Stimulated activated CD4-positive, alpha-beta T cell treated with anti-CD3 and anti-CD28 coated beads, Interleukin-1b, Interleukin-23, amount 100 ng/mL, for 48 hours (primary cell): ENCODE measurements around the gene TIMM10B.

Experiments
- DNase-seq: peaks from one replicate; pipeline ENCODE4 v3.0.0-alpha.2; 2020

TIMM10B gene

GRCh38 chr11:6481012-6481923, at the start of gene TIMM10B, which contains the start of gene ARFIP2:
Gene TIMM10B, plus strand, starts transcription at chr11:6481501. Its CDS starts 16 bp downstream, at chr11:6481517.
Gene ARFIP2, minus strand, starts transcription at chr11:6481331. Its CDS starts 910 bp downstream, at chr11:6480421.
- DNase-seq, result peak; percentile 98

- DNase-seq, result no peak
These were observed 49.4 kb upstream of the TIMM10B start for GRCh38 chr11:6431861-6432260.

- no peak for DNase-seq
These were observed 47.2 kb upstream of the TIMM10B start for GRCh38 chr11:6433998-6434660.

- DNase-seq, result no peak
These were observed 43.9 kb upstream of the TIMM10B start for GRCh38 chr11:6437423-6437822.

- no peak for DNase-seq
These were observed 43.3 kb upstream of the TIMM10B start for GRCh38 chr11:6437993-6438392.

GRCh38 chr11:6438979-6439571, 42.2 kb upstream of the TIMM10B start:
- DNase-seq, result peak; percentile 28

GRCh38 chr11:6440906-6441358, 40.4 kb upstream of the TIMM10B start, which contains the start of gene HPX:
Gene HPX, minus strand, starts transcription at chr11:6440987. Its CDS starts 24 bp downstream, at chr11:6440963.
- DNase-seq, result no peak

GRCh38 chr11:6442441-6442840, 38.9 kb upstream of the TIMM10B start:
- no peak for DNase-seq

- DNase-seq, result peak; percentile 46
These were observed 37.9 kb upstream of the TIMM10B start for GRCh38 chr11:6443269-6444003.

- no peak for DNase-seq
These were observed 32.7 kb upstream of the TIMM10B start for GRCh38 chr11:6448574-6448973.

GRCh38 chr11:6452219-6452618, 29.1 kb upstream of the TIMM10B start:
- no peak for DNase-seq

GRCh38 chr11:6453152-6453551, 28.1 kb upstream of the TIMM10B start:
- DNase-seq, result no peak

GRCh38 chr11:6455070-6455469, 26.2 kb upstream of the TIMM10B start:
- DNase-seq, result no peak

GRCh38 chr11:6456361-6457073, 24.8 kb upstream of the TIMM10B start:
- DNase-seq, result no peak

- no peak for DNase-seq
These were observed 23.6 kb upstream of the TIMM10B start for GRCh38 chr11:6457581-6458320.

GRCh38 chr11:6458352-6459098, 22.8 kb upstream of the TIMM10B start:
- DNase-seq, result no peak

- no peak for DNase-seq
These were observed 22.2 kb upstream of the TIMM10B start for GRCh38 chr11:6459099-6459450.

GRCh38 chr11:6468712-6469495, 12.4 kb upstream of the TIMM10B start:
- peak; percentile 10 for DNase-seq

- no peak for DNase-seq
These were observed 11.7 kb upstream of the TIMM10B start for GRCh38 chr11:6469599-6469998.

GRCh38 chr11:6472934-6473333, 8.4 kb upstream of the TIMM10B start:
- no peak for DNase-seq
